HL-60 (cell line): ENCODE data around the gene FBXO48.
"Not testable (repeated sequence)": the region's sequence is repeated elsewhere in the genome, so short reads cannot be mapped to it uniquely, and the experiment has no call there.

ENCODE experiments used
- DNase-seq, 2 experiments: peaks; one replicate each; pipeline ENCODE4 v3.0.0-alpha.2; 2010 to 2020; ENCODE audit warnings: low read depth in 1 of 2, low spot score in 1 of 2
- H3K27ac ChIP-seq: fragments of 250-450 bp; sonication (Bioruptor Pico); replicated peaks from 2 replicates; pipeline ENCODE4 v1.5.1; 2020; ENCODE audit warnings: mild to moderate bottlenecking, moderate library complexity
- H3K27me3 ChIP-seq: fragments of 250-450 bp; sonication (Bioruptor Pico); 2 replicates; pipeline ENCODE4 v1.5.1; 2021; ENCODE audit warnings: mild to moderate bottlenecking, moderate library complexity; ENCODE audit not compliant: insufficient read depth, poor library complexity, severe bottlenecking
- H3K4me3 ChIP-seq: replicated peaks from 2 replicates; pipeline ENCODE4 v1.5.1; 2011; ENCODE audit warnings: mild to moderate bottlenecking, control low read depth, low read length; ENCODE audit not compliant: insufficient read depth
- CTCF ChIP-seq: IDR thresholded peaks from one replicate; pipeline ENCODE4 v1.5.1; 2011; ENCODE audit warnings: low read length, control low read depth, inconsistent platforms; ENCODE audit not compliant: insufficient read depth
- GABPA ChIP-seq: IDR thresholded peaks from 2 replicates; pipeline ENCODE4 v1.6.1; 2012; ENCODE audit warnings: low read depth
- POLR2AphosphoS5 ChIP-seq: IDR thresholded peaks from 2 replicates; pipeline ENCODE4 v1.6.1; 2012; ENCODE audit warnings: low read depth
- SPI1 ChIP-seq: IDR thresholded peaks from 2 replicates; pipeline ENCODE4 v1.6.1; 2012; ENCODE audit warnings: low read depth, mild to moderate bottlenecking, borderline replicate concordance
- TF ChIP-seq, protein P1 (sequence below): IDR thresholded peaks from 2 replicates; pipeline ENCODE4 v1.6.1; 2012; ENCODE audit warnings: low read depth; ENCODE audit not compliant: insufficient replicate concordance

FBXO48 gene

DNA sequence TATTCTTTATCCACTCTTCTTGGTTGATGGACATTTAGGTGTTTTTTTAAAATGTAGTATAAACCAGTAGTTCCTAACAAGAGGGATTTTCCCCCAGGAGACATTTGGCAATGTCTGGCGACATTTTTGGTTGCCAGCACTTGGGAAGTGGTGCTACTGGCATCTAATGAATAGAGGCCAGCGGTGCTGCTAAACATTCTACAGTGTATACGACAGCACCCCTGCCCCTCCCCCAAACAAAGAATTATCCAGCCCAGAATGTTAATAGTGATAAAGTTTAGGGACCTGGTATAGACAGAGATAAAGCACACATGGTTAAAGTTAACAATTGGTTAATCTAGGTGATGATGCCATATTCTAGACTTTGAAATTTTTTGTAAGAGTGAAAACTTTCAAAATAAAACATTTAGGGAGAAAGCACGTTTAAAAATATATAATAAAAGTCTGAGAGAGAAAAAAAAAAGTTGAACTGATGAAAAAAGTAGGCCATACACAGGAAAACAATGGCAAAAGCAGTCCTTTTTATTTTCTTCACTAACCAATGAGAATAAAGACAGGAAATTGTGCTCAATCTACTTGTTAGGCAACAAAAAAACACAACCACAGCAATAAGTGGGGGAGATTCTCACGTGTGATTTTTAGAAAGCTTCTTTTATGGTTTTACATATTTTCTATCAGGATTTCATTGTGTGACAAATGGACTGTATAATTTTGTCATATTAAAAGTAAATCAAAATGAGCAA lies 14.8 kb downstream of the FBXO48 start:
- H3K4me3 ChIP-seq = no peak overlapping the region
- H3K27ac ChIP-seq = no peak overlapping the region
- H3K27me3 ChIP-seq = no peaks in the 10 kb centered on the region
- TF ChIP-seq, protein P1, sequence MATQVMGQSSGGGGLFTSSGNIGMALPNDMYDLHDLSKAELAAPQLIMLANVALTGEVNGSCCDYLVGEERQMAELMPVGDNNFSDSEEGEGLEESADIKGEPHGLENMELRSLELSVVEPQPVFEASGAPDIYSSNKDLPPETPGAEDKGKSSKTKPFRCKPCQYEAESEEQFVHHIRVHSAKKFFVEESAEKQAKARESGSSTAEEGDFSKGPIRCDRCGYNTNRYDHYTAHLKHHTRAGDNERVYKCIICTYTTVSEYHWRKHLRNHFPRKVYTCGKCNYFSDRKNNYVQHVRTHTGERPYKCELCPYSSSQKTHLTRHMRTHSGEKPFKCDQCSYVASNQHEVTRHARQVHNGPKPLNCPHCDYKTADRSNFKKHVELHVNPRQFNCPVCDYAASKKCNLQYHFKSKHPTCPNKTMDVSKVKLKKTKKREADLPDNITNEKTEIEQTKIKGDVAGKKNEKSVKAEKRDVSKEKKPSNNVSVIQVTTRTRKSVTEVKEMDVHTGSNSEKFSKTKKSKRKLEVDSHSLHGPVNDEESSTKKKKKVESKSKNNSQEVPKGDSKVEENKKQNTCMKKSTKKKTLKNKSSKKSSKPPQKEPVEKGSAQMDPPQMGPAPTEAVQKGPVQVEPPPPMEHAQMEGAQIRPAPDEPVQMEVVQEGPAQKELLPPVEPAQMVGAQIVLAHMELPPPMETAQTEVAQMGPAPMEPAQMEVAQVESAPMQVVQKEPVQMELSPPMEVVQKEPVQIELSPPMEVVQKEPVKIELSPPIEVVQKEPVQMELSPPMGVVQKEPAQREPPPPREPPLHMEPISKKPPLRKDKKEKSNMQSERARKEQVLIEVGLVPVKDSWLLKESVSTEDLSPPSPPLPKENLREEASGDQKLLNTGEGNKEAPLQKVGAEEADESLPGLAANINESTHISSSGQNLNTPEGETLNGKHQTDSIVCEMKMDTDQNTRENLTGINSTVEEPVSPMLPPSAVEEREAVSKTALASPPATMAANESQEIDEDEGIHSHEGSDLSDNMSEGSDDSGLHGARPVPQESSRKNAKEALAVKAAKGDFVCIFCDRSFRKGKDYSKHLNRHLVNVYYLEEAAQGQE = no peak
- TF ChIP-seq GABPA (no peak), CTCF (no peak), POLR2AphosphoS5 (no peak), SPI1 (no peak)
- DNase-seq = no peak

- Histone ChIP-seq H3K27me3 (no peaks in the 10 kb centered on the region), H3K4me3 (no peak overlapping the region), H3K27ac (no peak overlapping the region)
- DNase-seq = no peak
- TF ChIP-seq CTCF (no peak), POLR2AphosphoS5 (no peak), GABPA (no peak), SPI1 (no peak)
- TF ChIP-seq, protein P1 = no peak
These were observed 18.1 kb downstream of the FBXO48 start for GRCh38 chr2:68448671-68449653.

DNA sequence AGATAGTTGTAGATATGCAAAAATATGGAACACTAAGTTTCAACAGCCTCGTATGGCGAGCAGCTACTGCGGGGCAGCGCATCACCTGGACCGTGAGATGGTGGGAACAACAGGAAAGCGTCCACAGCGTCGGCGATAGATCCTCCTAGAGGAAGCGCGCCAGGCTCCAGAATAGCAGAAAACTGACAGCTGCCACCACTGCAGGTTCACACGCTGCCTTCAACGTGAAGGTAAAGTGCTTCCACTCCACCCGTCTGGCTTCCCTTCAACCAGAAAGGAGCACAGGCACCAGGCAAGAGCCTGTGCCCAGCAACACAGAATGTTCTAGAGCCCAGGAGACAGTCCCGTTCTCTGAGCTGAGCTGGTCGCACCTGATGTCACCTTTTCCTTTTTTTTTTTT lies 20.0 kb downstream of the FBXO48 start:
- no peak for DNase-seq
- TF ChIP-seq CTCF (no peak), POLR2AphosphoS5 (no peak), GABPA (no peak), SPI1 (no peak)
- TF ChIP-seq, protein P1 = no peak
- Histone ChIP-seq H3K27ac (no peak overlapping the region), H3K4me3 (no peak overlapping the region), H3K27me3 (no peaks in the 10 kb centered on the region)

DNA sequence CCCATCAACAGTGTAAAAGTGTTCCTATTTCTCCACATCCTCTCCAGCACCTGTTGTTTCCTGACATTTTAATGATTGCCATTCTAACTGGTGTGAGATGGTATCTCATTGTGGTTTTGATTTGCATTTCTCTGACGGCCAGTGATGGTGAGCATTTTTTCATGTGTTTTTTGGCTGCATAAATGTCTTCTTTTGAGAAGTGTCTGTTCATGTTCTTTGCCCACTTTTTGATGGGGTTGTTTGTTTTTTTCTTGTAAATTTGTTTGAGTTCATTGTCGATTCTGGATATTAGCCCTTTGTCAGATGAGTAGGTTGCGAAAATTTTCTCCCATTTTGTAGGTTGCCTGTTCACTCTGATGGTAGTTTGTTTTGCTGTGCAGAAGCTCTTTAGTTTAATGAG lies 20.7 kb downstream of the FBXO48 start:
- DNase-seq, H3K27ac ChIP-seq, H3K4me3 ChIP-seq, H3K27me3 ChIP-seq: not testable (repeated sequence)
